CD4-positive, alpha-beta T cell treated with Interleukin-6 at 100 ng/mL for 8 hours (primary cell): ENCODE measurements around the gene VTN.

Source experiments
- DNase-seq: peaks from one replicate; pipeline ENCODE4 v3.0.0-alpha.2; 2020; ENCODE audit warnings: mixed read lengths, low spot score

VTN gene

DNA sequence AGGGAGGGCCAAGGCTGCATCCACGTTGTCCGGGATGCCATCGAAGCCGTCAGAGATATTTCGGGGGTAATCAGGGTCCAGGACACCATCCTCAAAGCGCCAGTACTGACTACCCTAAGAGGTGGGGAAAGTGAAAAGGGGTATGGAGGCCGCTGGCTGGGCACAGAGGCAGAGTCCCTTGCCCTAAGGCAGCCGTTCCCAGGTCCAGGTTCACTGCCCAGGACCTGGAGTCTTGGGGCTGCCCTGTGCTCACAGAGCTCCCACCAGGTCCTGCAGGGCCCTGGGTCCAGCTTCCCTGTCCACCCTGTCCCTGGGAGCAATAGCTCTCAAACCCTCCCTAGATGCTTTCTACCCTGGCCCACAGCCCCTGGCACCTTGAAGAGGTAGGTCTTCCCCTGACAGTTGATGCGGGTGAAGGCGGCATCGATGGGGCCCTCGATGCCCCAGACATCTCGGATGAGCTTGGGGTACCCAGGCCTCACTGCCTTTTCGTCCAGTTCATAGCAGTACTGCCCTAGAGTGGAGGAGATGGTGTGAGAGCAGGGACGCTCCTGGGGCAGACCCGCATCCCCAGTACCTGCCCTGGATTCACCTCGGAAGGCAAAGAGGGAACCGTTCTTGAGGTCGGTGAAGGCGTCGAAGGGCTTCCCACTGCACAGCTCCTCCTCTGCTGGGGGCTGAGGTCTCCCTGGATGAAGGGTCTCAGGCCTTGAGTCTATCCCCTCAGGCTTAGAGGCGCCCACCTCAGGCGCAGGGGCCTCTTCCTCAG is 1.0 kb downstream of the VTN start:
- no peak for DNase-seq

DNA sequence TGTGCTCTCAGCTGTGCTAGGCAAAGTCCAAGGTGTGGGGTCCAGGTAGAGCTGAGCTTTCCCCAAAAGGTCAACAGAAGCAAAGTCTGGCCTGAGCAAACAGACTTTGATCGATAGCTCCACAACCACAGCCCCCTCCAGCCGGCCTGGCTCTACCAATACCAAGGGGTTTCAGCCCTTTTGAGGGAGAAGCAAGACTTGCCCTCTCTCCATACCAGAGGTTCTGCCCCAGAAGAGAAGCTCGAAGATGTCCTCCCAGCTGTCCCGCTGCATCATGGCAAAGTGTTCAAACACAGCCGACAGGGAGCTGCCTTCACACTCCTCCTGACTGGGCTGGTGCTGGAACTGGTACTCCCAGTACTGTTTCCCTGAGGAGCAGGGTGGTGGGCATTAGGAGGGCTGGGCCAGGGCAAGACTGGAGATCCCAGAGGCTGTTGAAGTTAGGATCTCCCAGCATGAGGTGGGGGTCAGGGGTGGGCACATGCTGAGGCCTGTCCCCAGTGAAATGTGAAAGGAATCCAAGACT is 1.7 kb downstream of the VTN start:
- no peak for DNase-seq

DNA sequence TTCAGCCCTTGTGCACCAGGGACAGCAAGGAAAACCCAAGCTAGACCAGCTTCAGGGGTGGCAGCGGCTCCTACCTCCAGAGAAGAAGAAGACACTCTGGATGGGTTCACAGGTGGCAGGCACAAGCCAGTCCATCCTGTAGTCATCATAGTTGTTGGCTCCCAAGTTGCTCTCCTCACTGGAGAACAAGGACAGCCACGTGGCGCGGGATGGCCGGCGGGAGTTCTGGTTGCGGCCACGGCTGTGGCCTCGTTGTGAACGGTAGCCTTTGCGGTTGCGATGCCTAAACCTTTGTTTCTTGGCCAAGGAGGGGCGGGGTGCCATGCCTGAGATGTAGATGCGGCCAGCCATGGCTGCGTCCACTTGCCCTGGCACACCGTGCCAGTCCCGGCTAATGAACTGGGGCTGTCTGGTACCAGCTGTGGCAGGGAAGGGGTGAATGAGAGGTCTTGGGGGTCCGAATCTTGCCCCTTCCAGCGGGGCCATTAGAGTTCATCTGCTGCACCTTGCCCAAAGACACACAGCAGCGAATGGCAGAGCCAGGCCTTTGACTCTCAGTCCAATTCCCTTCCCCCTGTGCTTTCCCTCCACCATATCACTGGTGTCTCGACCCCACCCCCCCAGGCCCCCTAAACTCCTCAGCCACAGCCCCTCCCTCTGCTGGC is 2.3 kb downstream of the VTN start:
- DNase-seq = no peak

DNA sequence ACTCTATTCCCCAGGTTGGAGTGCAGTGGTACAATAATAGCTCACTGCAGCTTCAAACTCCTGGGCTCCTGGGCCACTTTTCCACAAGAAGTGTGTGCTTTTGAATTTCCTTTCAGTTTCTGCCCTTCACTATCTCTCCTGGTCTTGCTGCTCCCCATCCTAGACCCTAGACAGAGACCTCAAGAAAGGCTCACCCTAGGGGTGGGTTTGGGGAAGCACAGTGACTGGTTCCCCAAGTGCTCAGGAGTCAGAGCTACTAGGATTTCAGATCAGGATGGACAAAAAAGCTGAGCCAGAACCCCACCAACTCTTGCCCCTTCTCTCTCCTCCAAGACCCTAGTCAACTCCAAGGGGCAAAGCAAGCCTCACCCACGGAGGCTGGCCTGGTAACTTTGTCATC is 3.5 kb downstream of the VTN start:
- no peak for DNase-seq

DNA sequence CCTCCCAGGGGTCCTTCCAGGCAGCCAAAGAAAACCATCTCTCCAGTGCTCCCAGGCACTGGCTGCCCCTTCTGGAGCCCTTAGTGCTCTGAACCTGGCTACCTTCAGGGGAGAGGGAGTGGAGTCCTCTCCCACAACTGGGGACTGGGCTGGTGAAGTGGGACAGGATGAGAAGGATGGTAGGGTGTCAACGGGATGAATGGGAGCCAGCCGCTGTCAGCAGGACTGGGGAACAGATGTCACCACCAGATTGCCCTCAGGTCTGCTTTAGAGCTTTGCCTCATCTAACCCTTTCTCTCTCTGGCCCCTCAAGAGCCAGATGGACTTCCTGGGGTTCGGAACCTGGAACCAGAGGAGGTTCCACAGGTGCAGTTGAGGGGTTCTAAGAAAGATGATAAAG is 4.6 kb downstream of the VTN start:
- no peak for DNase-seq

DNA sequence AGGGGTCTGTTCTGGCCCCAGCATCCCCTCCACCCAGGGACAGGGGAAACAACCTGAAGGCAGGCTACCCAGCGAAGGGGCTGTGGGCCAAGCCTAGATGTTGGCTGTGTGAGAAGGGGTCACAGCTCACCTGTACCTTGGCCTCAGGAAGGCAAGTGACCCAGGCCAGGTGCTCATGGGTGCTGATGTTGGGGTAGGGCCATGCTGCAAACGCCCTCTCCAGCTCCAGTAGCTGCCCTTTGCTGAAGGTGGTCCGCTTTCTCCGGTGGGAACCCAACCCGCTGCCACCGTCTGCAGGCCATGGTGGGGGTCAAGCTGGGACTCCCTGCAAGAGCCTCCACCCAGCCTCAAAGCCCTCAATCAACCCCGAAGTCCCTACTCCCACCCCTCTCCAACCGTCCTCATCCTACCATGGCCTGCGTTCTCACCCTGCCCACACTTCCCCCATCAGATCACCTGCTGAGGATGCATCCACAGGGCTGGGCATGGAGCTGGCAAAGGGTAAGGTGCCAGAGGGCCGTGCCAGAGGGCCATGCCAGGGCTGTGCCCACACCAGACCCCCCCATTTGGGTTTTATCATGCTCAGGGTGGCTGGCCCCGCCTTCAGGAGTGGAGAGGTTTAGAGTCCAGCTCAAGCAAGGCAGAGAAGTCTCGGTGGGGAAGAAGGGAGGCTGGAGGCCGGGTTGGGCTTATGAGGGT is 5.3 kb downstream of the VTN start, which contains the start of gene SEBOX:
Gene SEBOX, minus strand, starts transcription at position 535 of the 699 bp plus-strand sequence. Its CDS starts 48 bp downstream, at position 487.
- DNase-seq = no peak

DNA sequence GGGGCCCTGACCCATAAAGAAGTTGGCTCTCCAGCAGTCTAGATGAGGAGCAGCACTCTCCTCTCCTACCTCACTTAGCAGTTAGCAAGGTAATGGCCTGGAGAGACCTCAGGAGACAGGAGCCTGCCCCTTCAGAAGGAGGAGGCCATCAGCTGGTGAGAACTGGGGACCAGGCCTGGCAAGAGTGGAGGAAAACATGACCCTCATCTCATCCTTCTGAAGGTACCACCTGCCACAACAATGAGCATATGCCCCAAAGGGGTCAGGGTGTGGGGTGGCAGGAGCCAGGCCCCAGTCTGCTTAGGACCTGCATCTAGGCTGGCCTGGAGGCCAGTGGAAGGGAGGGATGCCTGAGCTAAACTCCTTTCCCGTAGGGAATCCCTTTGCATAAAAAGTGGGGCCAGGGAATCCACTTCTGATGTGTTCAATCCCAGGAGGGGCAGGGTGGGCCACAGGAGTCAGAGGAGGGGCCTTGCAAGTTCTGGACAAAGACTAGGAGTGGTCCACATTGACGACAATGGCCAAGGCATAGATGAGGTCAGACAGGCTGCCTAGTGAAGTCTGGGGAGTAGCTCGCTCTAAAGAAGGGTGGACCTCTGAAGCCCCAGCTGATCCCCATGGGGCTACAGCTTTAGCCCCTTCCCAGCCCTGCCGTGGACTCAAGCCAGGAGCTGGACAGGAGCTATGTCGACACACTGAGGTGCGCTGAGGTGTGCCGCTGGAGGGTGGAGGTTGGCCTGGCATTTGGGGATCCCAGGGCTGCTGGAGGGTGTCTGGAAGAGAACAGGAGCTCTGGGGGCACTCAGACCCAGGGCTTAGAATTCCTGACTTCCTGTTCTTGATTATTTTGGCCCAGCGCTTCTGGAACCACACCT is 6.1 kb downstream of the VTN start:
- no peak for DNase-seq

GRCh38 chr17:28363186-28363585 is 6.9 kb downstream of the VTN start:
- no peak for DNase-seq

DNA sequence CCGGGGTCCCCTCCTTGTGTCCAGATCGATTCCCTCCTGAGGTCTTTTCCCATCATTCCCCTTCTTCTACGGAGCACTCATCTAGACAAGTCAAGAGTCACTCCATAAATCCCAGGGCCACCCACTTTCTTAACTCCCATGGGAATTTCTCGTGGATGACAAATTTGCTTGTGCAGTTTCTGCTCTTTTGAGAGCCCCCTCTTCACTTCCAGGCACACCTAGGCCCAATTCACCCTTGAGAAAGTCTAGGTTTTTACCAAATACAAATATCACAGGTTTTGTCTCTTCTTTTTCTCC is 12.3 kb downstream of the VTN start:
- no peak for DNase-seq

GRCh38 chr17:28357061-28357900 is 12.8 kb downstream of the VTN start, which contains the start of gene POLDIP2:
Gene POLDIP2 (minus strand): TSS chr17:28357527. CDS start chr17:28357448, 79 bp downstream.
- peak; percentile 95 for DNase-seq

GRCh38 chr17:28350271-28350670 is 19.8 kb downstream of the VTN start:
- DNase-seq = no peak

DNA sequence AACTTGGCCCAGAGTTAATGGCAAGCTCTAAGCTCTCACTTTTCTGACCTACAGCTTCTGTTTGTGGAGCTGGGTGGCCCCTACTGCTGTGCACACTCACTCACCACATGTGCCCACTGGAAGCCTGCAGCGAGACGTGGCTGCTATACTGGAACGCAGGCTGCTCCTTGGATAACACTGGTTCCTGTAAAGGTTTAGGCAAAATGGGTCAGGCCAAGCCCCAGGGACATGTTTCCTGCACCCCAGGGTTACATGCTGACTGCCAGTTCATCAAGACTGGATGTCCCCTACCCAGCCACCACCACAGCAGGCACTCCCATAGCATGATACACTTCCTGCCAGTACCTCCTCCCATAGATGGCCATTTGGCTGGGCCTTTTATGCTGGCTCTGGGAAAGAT is 21.1 kb downstream of the VTN start:
- no peak for DNase-seq

- DNase-seq = no peak
Observed at GRCh38 chr17:28347261-28347891, 22.7 kb downstream of the VTN start.

GRCh38 chr17:28346746-28347246 is 23.3 kb downstream of the VTN start:
- DNase-seq = no peak

- no peak for DNase-seq
Observed at GRCh38 chr17:28346199-28346580, 23.9 kb downstream of the VTN start.

DNA sequence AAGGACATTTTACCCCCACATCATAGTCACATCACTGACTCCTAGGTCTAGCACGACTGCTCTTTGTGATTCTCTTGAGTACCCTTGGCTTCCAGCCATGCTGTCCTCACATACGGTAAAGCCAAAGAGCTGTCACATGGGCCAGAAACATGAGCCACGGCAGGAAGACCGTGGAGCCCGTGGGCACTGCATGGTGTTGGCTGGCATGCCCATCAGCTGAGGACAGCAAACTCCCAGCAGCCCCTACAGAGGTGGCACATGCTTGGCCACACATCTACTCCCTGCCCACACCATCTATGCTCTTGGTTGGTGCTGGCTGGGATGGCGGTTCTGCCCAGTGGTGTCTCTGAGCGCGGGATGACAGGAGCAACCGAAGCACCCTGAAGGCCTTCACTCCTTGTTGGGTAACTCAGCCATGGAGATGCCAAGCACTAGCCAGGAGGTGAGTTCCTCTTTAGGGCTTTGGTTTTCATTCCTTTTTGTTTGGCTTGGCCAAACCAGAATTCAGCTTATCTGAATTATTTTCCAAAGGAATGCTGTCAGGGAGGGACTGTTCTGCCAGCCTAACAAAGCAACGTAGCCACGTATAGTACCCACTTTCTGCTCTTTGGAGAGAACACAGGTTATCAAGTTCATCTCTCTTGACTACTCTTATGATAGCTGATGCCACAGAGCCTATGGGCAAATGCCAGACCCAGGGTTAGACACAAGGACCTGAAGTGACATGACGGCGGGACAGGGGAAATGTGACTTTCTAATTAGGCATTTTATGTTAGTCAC is 24.5 kb downstream of the VTN start:
- no peak for DNase-seq

DNA sequence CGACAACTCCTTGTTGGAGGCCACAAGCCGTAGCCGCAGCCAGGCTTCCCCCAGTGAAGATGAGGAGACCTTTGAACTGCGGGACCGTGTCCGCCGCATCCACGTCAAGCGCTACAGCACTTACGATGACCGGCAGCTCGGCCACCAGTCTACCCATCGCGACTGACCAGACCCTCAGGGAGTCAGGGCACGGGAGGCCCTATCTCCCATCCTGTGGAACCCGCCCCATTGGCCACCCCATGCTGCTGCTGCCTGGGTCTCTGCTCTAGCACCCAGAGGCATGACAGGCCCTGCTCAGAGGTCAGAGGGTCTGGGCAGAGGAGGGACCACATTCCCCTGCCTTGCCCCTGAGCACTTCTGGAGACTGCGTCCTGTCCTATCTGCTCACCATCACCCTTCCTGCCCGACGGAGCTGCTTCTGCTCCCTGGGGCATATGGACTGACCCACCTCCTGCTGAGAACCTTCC is 25.6 kb downstream of the VTN start:
- no peak for DNase-seq

- DNase-seq = no peak
Observed at GRCh38 chr17:28344011-28344410, 26.1 kb downstream of the VTN start.

GRCh38 chr17:28343491-28343932 is 26.6 kb downstream of the VTN start:
- DNase-seq = no peak
